MM.1S (cell line): ENCODE results near the gene KCNMA1.

Experiments
- DNase-seq: peaks from one replicate; pipeline ENCODE4 v3.0.0-alpha.2; 2015
- H2AFZ ChIP-seq: fragments of 300-600 bp; sonication (generic); 2 replicates; pipeline ENCODE4 v1.6.0; 2016; ENCODE audit warnings: antibody characterized with exemption, low read length
- H3F3A ChIP-seq: fragments of 300-600 bp; sonication (generic); 2 replicates; pipeline ENCODE4 v1.6.1; 2016; ENCODE audit warnings: mild to moderate bottlenecking, antibody characterized with exemption, low read length, moderate library complexity, mixed read lengths; ENCODE audit not compliant: insufficient read depth
- H3K27ac ChIP-seq: fragments of 300-600 bp; sonication (generic); 2 replicates; pipeline ENCODE4 v1.5.1; 2016; ENCODE audit warnings: mild to moderate bottlenecking, low read length
- H3K27me3 ChIP-seq: fragments of 300-600 bp; sonication (generic); replicated peaks from 2 replicates; pipeline ENCODE4 v1.6.0; 2016; ENCODE audit warnings: low read length; ENCODE audit not compliant: insufficient read depth
- H3K36me3 ChIP-seq: fragments of 300-600 bp; sonication (generic); replicated peaks from 2 replicates; pipeline ENCODE4 v1.6.1; 2016; ENCODE audit warnings: mild to moderate bottlenecking, low read length, mixed read lengths; ENCODE audit not compliant: insufficient read depth
- H3K4me1 ChIP-seq: fragments of 300-600 bp; sonication (generic); 2 replicates; pipeline ENCODE4 v1.6.1; 2016; ENCODE audit warnings: low read length, mixed read lengths
- H3K4me2 ChIP-seq: fragments of 300-600 bp; sonication (generic); 2 replicates; pipeline ENCODE4 v1.6.0; 2016; ENCODE audit warnings: low read depth, low read length
- H3K4me3 ChIP-seq: fragments of 300-600 bp; sonication (generic); 2 replicates; pipeline ENCODE4 v1.5.1; 2016; ENCODE audit warnings: low read length, mixed read lengths
- H3K79me2 ChIP-seq: fragments of 300-600 bp; sonication (generic); 2 replicates; pipeline ENCODE4 v1.6.1; 2016; ENCODE audit warnings: mixed run types, low read length, mixed read lengths
- H3K9ac ChIP-seq: fragments of 300-600 bp; sonication (generic); 2 replicates; pipeline ENCODE4 v1.6.1; 2016; ENCODE audit warnings: low read length, mixed read lengths
- H3K9me2 ChIP-seq: fragments of 300-600 bp; sonication (generic); replicated peaks from 2 replicates; pipeline ENCODE4 v1.6.1; 2016; ENCODE audit warnings: mild to moderate bottlenecking, low read length, mixed read lengths; ENCODE audit not compliant: insufficient read depth
- H3K9me3 ChIP-seq: fragments of 300-600 bp; sonication (generic); replicated peaks from 2 replicates; pipeline ENCODE4 v1.6.1; 2016; ENCODE audit warnings: mild to moderate bottlenecking, low read length, mixed read lengths; ENCODE audit not compliant: insufficient read depth
- H4K20me1 ChIP-seq: fragments of 300-600 bp; sonication (generic); 2 replicates; pipeline ENCODE4 v1.6.1; 2016; ENCODE audit warnings: mild to moderate bottlenecking, low read length, moderate library complexity, mixed read lengths; ENCODE audit not compliant: insufficient read depth
- EZH2 ChIP-seq: fragments of 300-600 bp; sonication (generic); optimal IDR thresholded peaks from 2 replicates; pipeline ENCODE3; 2017; ENCODE audit warnings: low read depth, mild to moderate bottlenecking, antibody characterized with exemption, low read length, mixed read lengths
- EZH2phosphoT487 ChIP-seq: fragments of 300-600 bp; sonication (generic); IDR thresholded peaks from 2 replicates; pipeline ENCODE4 v1.6.1; 2018; ENCODE audit warnings: antibody characterized with exemption, low read length
- TF ChIP-seq, protein P1 (sequence below): fragments of 300-600 bp; sonication (generic); IDR thresholded peaks from 2 replicates; pipeline ENCODE4 v1.5.1; 2016; ENCODE audit warnings: antibody characterized with exemption, low read length, mixed read lengths

The KCNMA1 gene

DNA sequence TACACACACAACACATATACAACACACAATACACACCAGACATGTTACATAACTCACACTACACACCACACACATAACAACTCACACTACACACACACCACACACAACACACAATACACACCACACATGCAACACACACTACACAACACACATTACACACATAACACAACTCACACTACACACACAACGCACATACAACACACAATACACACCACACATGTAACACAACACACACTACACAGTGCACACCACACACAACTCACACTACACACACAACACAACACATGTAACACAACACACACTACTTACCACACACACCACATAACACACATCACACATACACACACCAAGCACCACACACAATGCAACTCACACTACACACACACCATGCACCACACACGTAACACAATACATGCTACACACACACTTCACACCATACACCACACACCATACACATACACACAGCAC, 166.5 kb downstream of the KCNMA1 start:
- H3K36me3 ChIP-seq = no peaks in the 10 kb centered on the region
- no peaks in the 10 kb centered on the region for H3K9me3 ChIP-seq
- no peak overlapping the region for H3K27ac ChIP-seq
- no peaks in the 10 kb centered on the region for H3K4me1 ChIP-seq
- H3K9me2 ChIP-seq = no peaks in the 10 kb centered on the region
- no peak overlapping the region for H3K4me3 ChIP-seq
- no peak overlapping the region for H3K9ac ChIP-seq
- H3K4me2 ChIP-seq = no peak overlapping the region
- no peak for DNase-seq
- TF ChIP-seq EZH2 (no peak), EZH2phosphoT487 (no peak)
- TF ChIP-seq, protein P1, sequence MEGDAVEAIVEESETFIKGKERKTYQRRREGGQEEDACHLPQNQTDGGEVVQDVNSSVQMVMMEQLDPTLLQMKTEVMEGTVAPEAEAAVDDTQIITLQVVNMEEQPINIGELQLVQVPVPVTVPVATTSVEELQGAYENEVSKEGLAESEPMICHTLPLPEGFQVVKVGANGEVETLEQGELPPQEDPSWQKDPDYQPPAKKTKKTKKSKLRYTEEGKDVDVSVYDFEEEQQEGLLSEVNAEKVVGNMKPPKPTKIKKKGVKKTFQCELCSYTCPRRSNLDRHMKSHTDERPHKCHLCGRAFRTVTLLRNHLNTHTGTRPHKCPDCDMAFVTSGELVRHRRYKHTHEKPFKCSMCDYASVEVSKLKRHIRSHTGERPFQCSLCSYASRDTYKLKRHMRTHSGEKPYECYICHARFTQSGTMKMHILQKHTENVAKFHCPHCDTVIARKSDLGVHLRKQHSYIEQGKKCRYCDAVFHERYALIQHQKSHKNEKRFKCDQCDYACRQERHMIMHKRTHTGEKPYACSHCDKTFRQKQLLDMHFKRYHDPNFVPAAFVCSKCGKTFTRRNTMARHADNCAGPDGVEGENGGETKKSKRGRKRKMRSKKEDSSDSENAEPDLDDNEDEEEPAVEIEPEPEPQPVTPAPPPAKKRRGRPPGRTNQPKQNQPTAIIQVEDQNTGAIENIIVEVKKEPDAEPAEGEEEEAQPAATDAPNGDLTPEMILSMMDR = no peak
- no peaks in the 10 kb centered on the region for H3K79me2 ChIP-seq
- H2AFZ ChIP-seq = no peak overlapping the region
- H3K27me3 ChIP-seq = no peaks in the 10 kb centered on the region
- no peaks in the 10 kb centered on the region for H4K20me1 ChIP-seq
- no peaks in the 10 kb centered on the region for H3F3A ChIP-seq

DNA sequence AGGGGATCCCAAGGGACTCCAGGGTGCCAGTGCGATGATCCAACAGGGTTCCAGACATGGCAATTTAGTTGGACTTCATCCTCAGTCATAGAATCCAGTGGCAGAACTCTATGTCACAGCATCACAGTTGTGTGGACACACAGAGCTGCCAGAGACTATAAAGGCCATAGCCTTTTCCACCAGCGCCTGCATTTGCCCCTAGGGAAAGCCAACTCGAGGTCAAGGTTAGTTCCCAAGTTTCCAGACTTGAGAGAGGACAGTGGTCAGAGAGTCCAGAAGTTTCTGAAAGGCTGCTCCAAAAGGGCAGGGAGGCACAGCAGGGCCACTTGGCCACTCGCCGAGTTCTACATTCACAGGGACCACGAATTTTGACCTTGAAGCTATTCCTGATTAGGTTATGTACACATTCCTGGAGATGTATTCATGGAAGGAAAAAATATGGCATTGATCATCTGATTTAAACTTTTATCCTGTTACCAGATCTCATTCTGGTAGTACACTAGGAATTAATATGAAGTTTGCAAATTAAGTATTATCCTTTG, 170.1 kb downstream of the KCNMA1 start:
- Histone ChIP-seq H3K27me3 (no peaks in the 10 kb centered on the region), H3K9me3 (no peaks in the 10 kb centered on the region), H3K27ac (no peak overlapping the region), H3K9ac (no peak overlapping the region), H3K4me3 (no peak overlapping the region), H3F3A (no peaks in the 10 kb centered on the region), H4K20me1 (no peaks in the 10 kb centered on the region), H2AFZ (no peak overlapping the region), H3K36me3 (no peaks in the 10 kb centered on the region), H3K4me1 (no peaks in the 10 kb centered on the region), H3K9me2 (no peaks in the 10 kb centered on the region), H3K79me2 (no peaks in the 10 kb centered on the region), H3K4me2 (no peak overlapping the region)
- DNase-seq = no peak
- TF ChIP-seq, protein P1 = no peak
- TF ChIP-seq EZH2phosphoT487 (no peak), EZH2 (no peak)

DNA sequence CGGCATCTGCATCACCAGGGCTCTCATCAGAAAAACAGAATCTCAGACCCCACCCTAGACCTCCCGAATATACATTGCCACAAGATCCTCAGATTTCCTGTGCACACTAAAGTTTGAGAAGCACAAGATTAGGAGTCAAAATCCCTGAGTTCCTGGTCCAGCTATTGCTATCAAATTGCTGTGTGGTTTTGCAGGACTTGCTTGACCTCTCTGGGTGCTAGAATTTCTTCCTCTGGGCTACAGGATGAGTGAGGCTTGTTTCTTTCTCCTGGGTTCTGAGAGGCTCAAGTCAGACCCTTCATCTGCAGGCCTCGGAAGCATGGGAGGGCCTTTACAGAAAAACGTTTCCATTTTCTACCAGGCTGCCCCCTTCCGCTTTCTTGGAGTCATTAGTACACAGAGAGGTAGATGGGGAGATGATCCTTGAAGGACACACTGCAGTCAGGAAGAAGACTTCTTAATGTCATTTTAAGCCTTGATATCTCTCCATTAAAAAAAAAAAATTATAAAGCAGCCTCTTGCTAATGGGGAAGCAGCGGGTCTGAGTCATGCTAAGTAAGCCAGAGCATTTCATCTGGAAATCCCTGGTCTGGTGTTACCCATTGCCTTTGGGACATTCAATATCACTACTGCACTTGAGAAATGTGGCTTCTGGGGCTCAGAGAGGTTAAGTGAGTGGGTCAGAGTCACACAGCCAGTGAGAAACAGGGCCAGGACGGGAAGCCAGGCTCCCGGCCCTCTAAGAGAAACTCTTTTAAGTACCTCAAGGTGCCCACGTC, 173.5 kb downstream of the KCNMA1 start:
- DNase-seq = no peak
- no peak overlapping the region for H3K27ac ChIP-seq
- no peak for TF ChIP-seq EZH2phosphoT487
- TF ChIP-seq, protein P1 = no peak
- no peak for TF ChIP-seq EZH2
- no peaks in the 10 kb centered on the region for H3K79me2 ChIP-seq
- no peaks in the 10 kb centered on the region for H3F3A ChIP-seq
- no peaks in the 10 kb centered on the region for H3K9me2 ChIP-seq
- no peaks in the 10 kb centered on the region for H3K27me3 ChIP-seq
- H2AFZ ChIP-seq = no peak overlapping the region
- no peak overlapping the region for H3K9ac ChIP-seq
- H3K4me1 ChIP-seq = no peaks in the 10 kb centered on the region
- H4K20me1 ChIP-seq = no peaks in the 10 kb centered on the region
- H3K4me2 ChIP-seq = no peak overlapping the region
- H3K9me3 ChIP-seq = no peaks in the 10 kb centered on the region
- no peak overlapping the region for H3K4me3 ChIP-seq
- no peaks in the 10 kb centered on the region for H3K36me3 ChIP-seq
